ENCODE data around the gene TMIE.

TMIE gene

GRCh38 chr3:46665763-46666452, 35.3 kb upstream of the TMIE start:
- DNase-seq (ENCODE audit: low read depth), result no peak
- H3K4me3 ChIP-seq (ENCODE audit: low read depth, low read length), result no peak overlapping the region
- TF ChIP-seq CTCF (IDR thresholded peaks at IDR 0.05; ENCODE audit: low read depth, low read length, missing control alignments), result no peak

- DNase-seq (ENCODE audit: low read depth), result no peak
- TF ChIP-seq CTCF (IDR thresholded peaks at IDR 0.05; ENCODE audit: low read depth, low read length, missing control alignments), result no peak
- no peak overlapping the region for H3K4me3 ChIP-seq (ENCODE audit: low read depth, low read length)
These were observed 34.7 kb upstream of the TMIE start for GRCh38 chr3:46666453-46666845.

GRCh38 chr3:46667061-46667621, 34.1 kb upstream of the TMIE start:
- no peak for TF ChIP-seq CTCF (IDR thresholded peaks at IDR 0.05; ENCODE audit: low read depth, low read length, missing control alignments)

GRCh38 chr3:46667657-46668056, 33.5 kb upstream of the TMIE start:
- no peak for DNase-seq (ENCODE audit: low read depth)
- no peak overlapping the region for H3K4me3 ChIP-seq (ENCODE audit: low read depth, low read length)
- TF ChIP-seq CTCF (IDR thresholded peaks at IDR 0.05; ENCODE audit: low read depth, low read length, missing control alignments), result no peak

More at GRCh38 chr3:46667061-46667621, 34.1 kb upstream of the TMIE start:
- no peak for DNase-seq (ENCODE audit: low read depth)
- no peak overlapping the region for H3K4me3 ChIP-seq (ENCODE audit: low read depth, low read length)

- H3K4me3 ChIP-seq (ENCODE audit: low read depth, low read length), result no peak overlapping the region
- TF ChIP-seq CTCF (IDR thresholded peaks at IDR 0.05; ENCODE audit: low read depth, low read length, missing control alignments), result no peak
- no peak for DNase-seq (ENCODE audit: low read depth)
These were observed 33.1 kb upstream of the TMIE start for GRCh38 chr3:46668116-46668515.

- no peak for DNase-seq (ENCODE audit: low read depth)
- H3K4me3 ChIP-seq (ENCODE audit: low read depth, low read length), result no peak overlapping the region
- TF ChIP-seq CTCF (IDR thresholded peaks at IDR 0.05; ENCODE audit: low read depth, low read length, missing control alignments), result no peak
These were observed 32.6 kb upstream of the TMIE start for GRCh38 chr3:46668591-46668990.
